SK-N-SH treated with all-trans-retinoic acid at 6 μM for 48 hours (cell line): ENCODE measurements around the gene TFRC.

ENCODE experiments used
- BACH2 ChIP-seq: fragments of 250-450 bp; sonication (Bioruptor Pico); IDR thresholded peaks from 2 replicates; pipeline ENCODE4 v1.9.0; 2021; ENCODE audit warnings: mild to moderate bottlenecking, borderline replicate concordance
- CSDC2 ChIP-seq: fragments of 250-450 bp; sonication (Bioruptor Pico); IDR thresholded peaks from 2 replicates; pipeline ENCODE4 v1.5.0; 2020; ENCODE audit warnings: mild to moderate bottlenecking, moderate library complexity
- CSRNP3 ChIP-seq: fragments of 250-450 bp; sonication (Bioruptor Pico); IDR thresholded peaks from 2 replicates; pipeline ENCODE4 v1.5.1; 2021; ENCODE audit warnings: mild to moderate bottlenecking, moderate library complexity
- ISL1 ChIP-seq: fragments of 250-450 bp; sonication (Bioruptor Pico); IDR thresholded peaks from 2 replicates; pipeline ENCODE4 v2.1.2; 2022; ENCODE audit warnings: mild to moderate bottlenecking, moderate library complexity
- POU6F1 ChIP-seq: fragments of 250-450 bp; sonication (Bioruptor Pico); IDR thresholded peaks from 2 replicates; pipeline ENCODE4 v1.8.0; 2021; ENCODE audit warnings: low read depth, mild to moderate bottlenecking, moderate library complexity, borderline replicate concordance
- PPARA ChIP-seq: fragments of 250-450 bp; sonication (Bioruptor Pico); IDR thresholded peaks from 2 replicates; pipeline ENCODE4 v1.5.0; 2020; ENCODE audit warnings: mild to moderate bottlenecking, borderline replicate concordance
- TCF4 ChIP-seq: fragments of 250-450 bp; sonication (Bioruptor Pico); IDR thresholded peaks from 2 replicates; pipeline ENCODE4 v1.8.0; 2021; ENCODE audit warnings: mild to moderate bottlenecking, moderate library complexity, borderline replicate concordance
- TOX ChIP-seq: fragments of 250-450 bp; sonication (Bioruptor Pico); IDR thresholded peaks from 2 replicates; pipeline ENCODE4 v1.8.0; 2021; ENCODE audit warnings: mild to moderate bottlenecking, moderate library complexity, borderline replicate concordance
- ZFP3 ChIP-seq: fragments of 250-450 bp; sonication (Bioruptor Pico); IDR thresholded peaks from 2 replicates; pipeline ENCODE4 v1.5.0; 2020; ENCODE audit warnings: mild to moderate bottlenecking, moderate library complexity
- ZNF565 ChIP-seq: fragments of 450-650 bp; formaldehyde crosslinking; conservative IDR thresholded peaks from 2 replicates; pipeline ENCODE4 v1.5.0; 2020; ENCODE audit warnings: low read depth, mild to moderate bottlenecking, moderate library complexity
- ZNF70 ChIP-seq: fragments of 450-650 bp; formaldehyde crosslinking; IDR thresholded peaks from 2 replicates; pipeline ENCODE4 v1.5.0; 2020; ENCODE audit warnings: mild to moderate bottlenecking, moderate library complexity
- TF ChIP-seq, protein P1 (sequence below): fragments of 250-450 bp; sonication (Bioruptor Pico); IDR thresholded peaks from 2 replicates; pipeline ENCODE4 v1.5.1; 2020; ENCODE audit warnings: low read depth, mild to moderate bottlenecking, moderate library complexity
- TF ChIP-seq, protein P2 (sequence below): fragments of 250-450 bp; sonication (Bioruptor Pico); IDR thresholded peaks from 2 replicates; pipeline ENCODE4 v1.8.0; 2020; ENCODE audit warnings: mild to moderate bottlenecking, moderate library complexity, borderline replicate concordance

DNA sequence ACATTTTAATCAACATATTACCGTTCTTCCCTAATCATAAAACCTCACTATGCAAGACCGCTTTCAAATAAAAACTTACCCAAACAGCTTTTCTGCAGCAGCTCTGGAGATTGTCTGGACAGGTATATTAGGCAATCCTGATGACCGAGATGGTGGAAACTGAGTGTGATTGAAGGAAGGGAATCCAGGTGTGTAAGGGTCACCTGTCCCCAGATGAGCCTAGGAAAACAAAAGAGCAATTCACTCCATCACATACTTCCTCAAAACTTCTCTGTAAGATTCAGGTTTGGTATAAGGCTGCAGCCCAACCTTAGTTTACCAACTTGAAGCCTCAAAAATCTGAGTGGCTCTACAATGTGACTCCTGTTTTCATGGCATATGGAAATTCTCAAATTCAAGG lies 14.5 kb downstream of the TFRC start:
- TF ChIP-seq, protein P1, sequence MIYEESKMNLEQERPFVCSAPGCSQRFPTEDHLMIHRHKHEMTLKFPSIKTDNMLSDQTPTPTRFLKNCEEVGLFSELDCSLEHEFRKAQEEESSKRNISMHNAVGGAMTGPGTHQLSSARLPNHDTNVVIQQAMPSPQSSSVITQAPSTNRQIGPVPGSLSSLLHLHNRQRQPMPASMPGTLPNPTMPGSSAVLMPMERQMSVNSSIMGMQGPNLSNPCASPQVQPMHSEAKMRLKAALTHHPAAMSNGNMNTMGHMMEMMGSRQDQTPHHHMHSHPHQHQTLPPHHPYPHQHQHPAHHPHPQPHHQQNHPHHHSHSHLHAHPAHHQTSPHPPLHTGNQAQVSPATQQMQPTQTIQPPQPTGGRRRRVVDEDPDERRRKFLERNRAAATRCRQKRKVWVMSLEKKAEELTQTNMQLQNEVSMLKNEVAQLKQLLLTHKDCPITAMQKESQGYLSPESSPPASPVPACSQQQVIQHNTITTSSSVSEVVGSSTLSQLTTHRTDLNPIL (CRISPR knock-in tag): no peak
- TF ChIP-seq BACH2 (CRISPR knock-in tag): no peak
- no peak for TF ChIP-seq ZFP3 (CRISPR knock-in tag)
- no peak for TF ChIP-seq POU6F1
- TF ChIP-seq CSDC2: no peak
- no peak for TF ChIP-seq TOX (CRISPR knock-in tag)
- TF ChIP-seq, protein P2, sequence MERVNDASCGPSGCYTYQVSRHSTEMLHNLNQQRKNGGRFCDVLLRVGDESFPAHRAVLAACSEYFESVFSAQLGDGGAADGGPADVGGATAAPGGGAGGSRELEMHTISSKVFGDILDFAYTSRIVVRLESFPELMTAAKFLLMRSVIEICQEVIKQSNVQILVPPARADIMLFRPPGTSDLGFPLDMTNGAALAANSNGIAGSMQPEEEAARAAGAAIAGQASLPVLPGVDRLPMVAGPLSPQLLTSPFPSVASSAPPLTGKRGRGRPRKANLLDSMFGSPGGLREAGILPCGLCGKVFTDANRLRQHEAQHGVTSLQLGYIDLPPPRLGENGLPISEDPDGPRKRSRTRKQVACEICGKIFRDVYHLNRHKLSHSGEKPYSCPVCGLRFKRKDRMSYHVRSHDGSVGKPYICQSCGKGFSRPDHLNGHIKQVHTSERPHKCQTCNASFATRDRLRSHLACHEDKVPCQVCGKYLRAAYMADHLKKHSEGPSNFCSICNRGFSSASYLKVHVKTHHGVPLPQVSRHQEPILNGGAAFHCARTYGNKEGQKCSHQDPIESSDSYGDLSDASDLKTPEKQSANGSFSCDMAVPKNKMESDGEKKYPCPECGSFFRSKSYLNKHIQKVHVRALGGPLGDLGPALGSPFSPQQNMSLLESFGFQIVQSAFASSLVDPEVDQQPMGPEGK: no peak
- TF ChIP-seq ISL1 (CRISPR knock-in tag): no peak
- no peak for TF ChIP-seq PPARA (CRISPR knock-in tag)
- TF ChIP-seq CSRNP3 (CRISPR knock-in tag): no peak
- no peak for TF ChIP-seq ZNF565 (CRISPR knock-in tag)
- TF ChIP-seq ZNF70 (CRISPR knock-in tag): no peak
- no peak for TF ChIP-seq TCF4
